ENCODE results near the gene GNGT2. TPM values are rescaled to one million over a fixed set of nuclear protein-coding genes. Genes with fewer than 3 reads are reported as not detected.

GNGT2 gene
- total and polyA plus RNA-seq, 2 experiments from 2014 or later, result not detected

DNA sequence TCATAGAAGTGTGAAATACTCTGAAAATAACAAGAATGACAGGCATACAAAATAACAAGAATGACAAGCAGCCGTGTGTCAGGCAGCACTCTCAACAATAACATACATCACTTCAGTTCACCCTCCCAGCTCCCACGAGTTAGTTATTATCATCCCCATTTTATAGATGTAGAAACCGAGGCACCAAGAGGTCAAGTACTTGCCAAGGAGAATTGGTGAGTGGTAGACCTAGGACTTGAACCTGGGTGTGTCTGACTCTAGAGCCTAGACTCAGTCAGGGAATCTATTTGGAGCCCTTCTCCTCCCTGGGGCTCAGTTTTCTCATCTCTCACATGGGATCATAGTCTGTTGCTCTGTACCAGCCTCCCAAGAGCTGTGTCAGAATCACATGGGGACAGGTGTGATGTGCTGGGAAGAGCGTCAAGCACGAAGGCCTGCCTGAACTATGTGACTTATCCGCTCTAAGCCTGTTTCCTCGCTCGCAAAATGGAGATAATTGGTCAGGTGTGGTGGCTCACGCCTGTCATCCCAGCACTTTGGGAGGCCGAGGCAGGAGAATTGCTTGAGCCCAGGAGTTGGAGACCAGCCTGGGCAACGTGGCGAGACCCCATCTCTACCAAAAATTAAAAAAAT lies 39.6 kb upstream of the GNGT2 start:
- H3K27me3 ChIP-seq, result no peaks in the 10 kb centered on the region
- H3K79me2 ChIP-seq, result no peaks in the 10 kb centered on the region
- no peak for DNase-seq (ENCODE audit: low spot score)
- no peaks in the 10 kb centered on the region for H4K20me1 ChIP-seq (ENCODE audit: insufficient read depth, poor library complexity, severe bottlenecking)
- H3K4me3 ChIP-seq, result no peak overlapping the region
- TF ChIP-seq EZH2phosphoT487 (IDR thresholded peaks at IDR 0.05; ENCODE audit: low read depth, severe bottlenecking, unreplicated experiment), result no peak
- TF ChIP-seq EZH2 (IDR thresholded peaks at IDR 0.05; ENCODE audit: borderline replicate concordance), result no peak
- H3K9me3 ChIP-seq (ENCODE audit: low read depth), result no peaks in the 10 kb centered on the region
- no peak overlapping the region for H3K27ac ChIP-seq
- no peak overlapping the region for H3K4me2 ChIP-seq
- no peaks in the 10 kb centered on the region for H3K9me2 ChIP-seq (replicated peaks; ENCODE audit: insufficient read depth)
- no peaks in the 10 kb centered on the region for H3K4me1 ChIP-seq (ENCODE audit: insufficient read depth)
- H3K36me3 ChIP-seq (replicated peaks; ENCODE audit: insufficient read depth, low read depth), result no peaks in the 10 kb centered on the region
- no peak overlapping the region for H2AFZ ChIP-seq
- WGBS (ENCODE audit: low lambda C conversion rate, missing lambda C conversion rate), result 93% methylated on average over 12 of the region's 12 CpGs

GRCh38 chr17:49249292-49249794 lies 39.0 kb upstream of the GNGT2 start:
- no peak overlapping the region for H3K4me3 ChIP-seq
- DNase-seq (ENCODE audit: low spot score), result no peak
- H3K4me1 ChIP-seq (ENCODE audit: insufficient read depth), result no peaks in the 10 kb centered on the region
- no peaks in the 10 kb centered on the region for H3K9me2 ChIP-seq (replicated peaks; ENCODE audit: insufficient read depth)
- no peaks in the 10 kb centered on the region for H3K36me3 ChIP-seq (replicated peaks; ENCODE audit: insufficient read depth, low read depth)
- H2AFZ ChIP-seq, result no peak overlapping the region
- WGBS (ENCODE audit: low lambda C conversion rate, missing lambda C conversion rate), result 77% methylated on average over 10 of the region's 10 CpGs
- H3K27ac ChIP-seq, result no peak overlapping the region
- no peaks in the 10 kb centered on the region for H3K27me3 ChIP-seq
- H4K20me1 ChIP-seq (ENCODE audit: insufficient read depth, poor library complexity, severe bottlenecking), result no peaks in the 10 kb centered on the region
- H3K79me2 ChIP-seq, result no peaks in the 10 kb centered on the region
- TF ChIP-seq EZH2 (IDR thresholded peaks at IDR 0.05; ENCODE audit: borderline replicate concordance) (no peak), EZH2phosphoT487 (IDR thresholded peaks at IDR 0.05; ENCODE audit: low read depth, severe bottlenecking, unreplicated experiment) (no peak), CTCF (IDR thresholded peaks at IDR 0.05; ENCODE audit: poor library complexity) (no peak)
- no peaks in the 10 kb centered on the region for H3K9me3 ChIP-seq (ENCODE audit: low read depth)
- H3K4me2 ChIP-seq, result no peak overlapping the region

GRCh38 chr17:49247944-49248343 lies 37.6 kb upstream of the GNGT2 start:
- Histone ChIP-seq H3K36me3 (replicated peaks; ENCODE audit: insufficient read depth, low read depth) (no peaks in the 10 kb centered on the region), H4K20me1 (ENCODE audit: insufficient read depth, poor library complexity, severe bottlenecking) (no peaks in the 10 kb centered on the region), H3K4me1 (ENCODE audit: insufficient read depth) (no peaks in the 10 kb centered on the region), H2AFZ (no peak overlapping the region), H3K79me2 (no peaks in the 10 kb centered on the region), H3K4me3 (no peak overlapping the region), H3K27ac (no peak overlapping the region), H3K27me3 (no peaks in the 10 kb centered on the region), H3K4me2 (no peak overlapping the region), H3K9me2 (replicated peaks; ENCODE audit: insufficient read depth) (no peaks in the 10 kb centered on the region), H3K9me3 (ENCODE audit: low read depth) (no peaks in the 10 kb centered on the region)
- no peak for DNase-seq (ENCODE audit: low spot score)
- no peak for TF ChIP-seq EZH2 (IDR thresholded peaks at IDR 0.05; ENCODE audit: borderline replicate concordance)
- no peak for TF ChIP-seq EZH2phosphoT487 (IDR thresholded peaks at IDR 0.05; ENCODE audit: low read depth, severe bottlenecking, unreplicated experiment)
- no peak for TF ChIP-seq CTCF (IDR thresholded peaks at IDR 0.05; ENCODE audit: poor library complexity)
- WGBS (ENCODE audit: low lambda C conversion rate, missing lambda C conversion rate), result 95% methylated on average over 7 of the region's 7 CpGs

DNA sequence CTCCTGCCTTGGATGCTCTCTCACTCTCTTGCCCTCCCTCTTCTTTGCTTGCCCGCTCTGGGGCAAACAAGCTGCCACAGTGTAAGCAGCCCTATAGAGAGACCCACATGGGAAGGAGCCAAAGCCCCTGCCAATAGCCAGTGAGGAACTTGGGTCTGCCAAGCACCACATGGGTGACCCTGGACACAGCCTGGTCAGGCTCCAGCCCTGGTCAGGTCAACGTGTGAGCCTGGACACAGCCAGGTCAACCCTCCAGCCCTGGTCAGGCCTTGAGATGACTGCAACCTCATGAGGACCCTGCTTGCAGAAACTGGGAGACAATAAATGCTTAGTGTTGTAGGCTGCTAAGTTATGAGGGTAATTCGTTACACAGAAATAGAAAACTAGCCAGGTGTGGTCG lies 34.5 kb upstream of the GNGT2 start:
- 93% methylated on average over 4 of the region's 4 CpGs for WGBS (ENCODE audit: low lambda C conversion rate, missing lambda C conversion rate)
- H3K4me1 ChIP-seq (ENCODE audit: insufficient read depth), result no peaks in the 10 kb centered on the region

More for the DNA sequence above, 34.5 kb upstream of the GNGT2 start:
- Histone ChIP-seq H3K27me3 (no peaks in the 10 kb centered on the region), H3K27ac (no peak overlapping the region), H3K4me3 (no peak overlapping the region), H3K9me3 (ENCODE audit: low read depth) (no peaks in the 10 kb centered on the region), H3K79me2 (no peaks in the 10 kb centered on the region), H2AFZ (no peak overlapping the region), H3K9me2 (replicated peaks; ENCODE audit: insufficient read depth) (no peaks in the 10 kb centered on the region), H4K20me1 (ENCODE audit: insufficient read depth, poor library complexity, severe bottlenecking) (no peaks in the 10 kb centered on the region), H3K4me2 (no peak overlapping the region), H3K36me3 (replicated peaks; ENCODE audit: insufficient read depth, low read depth) (no peaks in the 10 kb centered on the region)
- no peak for TF ChIP-seq EZH2phosphoT487 (IDR thresholded peaks at IDR 0.05; ENCODE audit: low read depth, severe bottlenecking, unreplicated experiment)
- TF ChIP-seq CTCF (IDR thresholded peaks at IDR 0.05; ENCODE audit: poor library complexity), result no peak
- TF ChIP-seq EZH2 (IDR thresholded peaks at IDR 0.05; ENCODE audit: borderline replicate concordance), result no peak
- no peak for DNase-seq (ENCODE audit: low spot score)
